D721Med (cell line): Measurements from ENCODE around the gene CACNA2D2.
A peak's percentile ranks its signal among the peaks of the same experiment; 100 is the strongest.

Source experiments
- DNase-seq: peaks from one replicate; pipeline ENCODE4 v3.0.0; 2011; ENCODE audit warnings: low spot score; ENCODE audit not compliant: insufficient read length
- FAIRE-seq: peaks from 2 replicates; lab custom pipeline; 2011; peaks lifted over from hg19 to GRCh38; lab: Jason Lieb, UNC
- TF ChIP-seq, protein P1 (sequence below): IDR thresholded peaks from 2 replicates; pipeline ENCODE4 v1.5.1; 2012; ENCODE audit warnings: mild to moderate bottlenecking, control low read depth; ENCODE audit not compliant: insufficient read depth; ENCODE audit errors: missing control alignments

The CACNA2D2 gene

DNA sequence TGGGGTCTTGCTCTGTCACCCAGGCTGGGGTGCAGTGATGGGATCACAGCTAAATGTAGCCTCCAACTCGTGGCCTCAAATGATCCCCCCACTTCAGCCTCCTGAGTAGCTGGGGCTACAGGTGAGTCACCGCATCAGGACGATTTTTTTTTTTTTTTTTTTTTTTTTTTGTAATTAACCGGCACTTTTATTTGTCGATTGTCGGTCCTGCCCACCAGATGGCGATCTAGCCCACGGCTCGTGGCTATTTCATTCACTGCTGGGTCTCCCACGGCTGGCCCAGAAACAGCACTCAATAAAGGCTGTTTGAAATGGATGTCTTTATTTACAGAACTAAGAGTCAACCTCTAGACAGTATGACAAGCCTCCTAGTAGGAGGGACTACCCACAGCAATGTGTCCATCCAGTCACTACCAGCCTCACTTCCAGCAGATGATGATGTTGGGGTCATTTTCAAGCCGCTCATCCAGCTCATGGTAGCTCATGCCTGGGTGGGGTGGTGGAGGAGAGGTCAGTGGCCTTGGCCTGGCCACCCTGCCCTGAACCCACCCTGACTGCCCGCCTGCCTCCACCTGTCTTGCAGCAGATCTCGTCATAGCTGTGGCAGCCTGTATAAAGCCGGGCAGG is 156.1 kb downstream of the CACNA2D2 start:
- DNase-seq (peak; percentile 66), FAIRE-seq (no peak)
- TF ChIP-seq, protein P1, sequence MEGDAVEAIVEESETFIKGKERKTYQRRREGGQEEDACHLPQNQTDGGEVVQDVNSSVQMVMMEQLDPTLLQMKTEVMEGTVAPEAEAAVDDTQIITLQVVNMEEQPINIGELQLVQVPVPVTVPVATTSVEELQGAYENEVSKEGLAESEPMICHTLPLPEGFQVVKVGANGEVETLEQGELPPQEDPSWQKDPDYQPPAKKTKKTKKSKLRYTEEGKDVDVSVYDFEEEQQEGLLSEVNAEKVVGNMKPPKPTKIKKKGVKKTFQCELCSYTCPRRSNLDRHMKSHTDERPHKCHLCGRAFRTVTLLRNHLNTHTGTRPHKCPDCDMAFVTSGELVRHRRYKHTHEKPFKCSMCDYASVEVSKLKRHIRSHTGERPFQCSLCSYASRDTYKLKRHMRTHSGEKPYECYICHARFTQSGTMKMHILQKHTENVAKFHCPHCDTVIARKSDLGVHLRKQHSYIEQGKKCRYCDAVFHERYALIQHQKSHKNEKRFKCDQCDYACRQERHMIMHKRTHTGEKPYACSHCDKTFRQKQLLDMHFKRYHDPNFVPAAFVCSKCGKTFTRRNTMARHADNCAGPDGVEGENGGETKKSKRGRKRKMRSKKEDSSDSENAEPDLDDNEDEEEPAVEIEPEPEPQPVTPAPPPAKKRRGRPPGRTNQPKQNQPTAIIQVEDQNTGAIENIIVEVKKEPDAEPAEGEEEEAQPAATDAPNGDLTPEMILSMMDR: peak; percentile 59

DNA sequence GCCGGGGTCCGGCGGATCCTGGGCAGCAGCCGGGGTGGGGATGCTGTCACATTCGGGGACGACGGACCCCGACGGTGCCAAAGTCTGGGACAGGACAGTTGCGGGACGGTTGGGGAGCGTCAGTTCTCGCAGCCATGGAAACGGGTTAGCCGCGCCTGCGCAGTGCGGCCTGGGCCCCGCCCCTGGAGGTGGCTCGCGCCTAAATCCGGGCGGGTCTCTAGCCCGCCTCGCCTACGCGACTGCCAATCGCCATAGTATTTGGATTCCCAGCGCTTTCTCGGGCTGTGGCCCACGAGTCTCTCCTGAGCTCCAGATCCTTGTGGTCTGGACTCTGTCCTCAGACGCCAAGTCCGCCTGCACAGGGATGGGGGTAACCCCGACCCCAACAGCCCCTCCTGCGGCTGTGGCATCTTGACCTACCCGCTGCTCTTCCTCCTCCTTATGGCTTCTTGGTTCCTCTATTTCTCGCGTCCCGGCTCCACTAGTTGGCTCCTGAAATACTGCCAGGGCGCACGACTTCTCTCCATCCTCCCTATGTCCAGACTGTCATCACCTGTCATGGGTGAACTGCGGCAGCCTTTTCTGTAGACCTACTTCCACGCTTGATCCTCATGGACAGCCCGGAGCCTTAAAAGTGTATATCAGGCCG is 157.7 kb downstream of the CACNA2D2 start, which contains the start of gene ZMYND10:
Gene ZMYND10 (minus strand): TSS at position 147 of the 649 bp plus-strand sequence. CDS start 153 bp downstream, outside the sequence.
- DNase-seq (peak; percentile 81), FAIRE-seq (no peak)
- TF ChIP-seq, protein P1: no peak

DNA sequence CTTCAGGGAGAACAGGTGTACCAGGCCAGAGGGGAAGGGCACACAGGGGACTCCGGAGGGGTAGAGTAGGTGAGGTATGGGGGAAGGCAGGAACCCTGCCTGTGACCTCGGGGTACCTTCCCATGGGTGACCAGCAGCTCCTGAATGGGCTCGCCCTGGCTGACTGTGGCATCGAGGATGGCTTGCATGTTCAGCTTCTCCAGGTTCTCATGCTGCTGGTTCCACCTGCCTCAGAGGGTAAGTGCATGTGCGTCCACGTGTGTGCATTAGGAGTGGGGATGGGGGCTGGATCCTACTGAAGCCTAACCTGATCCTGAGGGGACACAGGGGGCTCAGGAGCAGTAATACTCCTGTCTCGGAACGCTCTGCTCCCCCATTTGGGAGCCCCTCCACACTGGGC is 158.4 kb downstream of the CACNA2D2 start:
- TF ChIP-seq, protein P1: no peak
- DNase-seq: no peak
- no peak for FAIRE-seq

DNA sequence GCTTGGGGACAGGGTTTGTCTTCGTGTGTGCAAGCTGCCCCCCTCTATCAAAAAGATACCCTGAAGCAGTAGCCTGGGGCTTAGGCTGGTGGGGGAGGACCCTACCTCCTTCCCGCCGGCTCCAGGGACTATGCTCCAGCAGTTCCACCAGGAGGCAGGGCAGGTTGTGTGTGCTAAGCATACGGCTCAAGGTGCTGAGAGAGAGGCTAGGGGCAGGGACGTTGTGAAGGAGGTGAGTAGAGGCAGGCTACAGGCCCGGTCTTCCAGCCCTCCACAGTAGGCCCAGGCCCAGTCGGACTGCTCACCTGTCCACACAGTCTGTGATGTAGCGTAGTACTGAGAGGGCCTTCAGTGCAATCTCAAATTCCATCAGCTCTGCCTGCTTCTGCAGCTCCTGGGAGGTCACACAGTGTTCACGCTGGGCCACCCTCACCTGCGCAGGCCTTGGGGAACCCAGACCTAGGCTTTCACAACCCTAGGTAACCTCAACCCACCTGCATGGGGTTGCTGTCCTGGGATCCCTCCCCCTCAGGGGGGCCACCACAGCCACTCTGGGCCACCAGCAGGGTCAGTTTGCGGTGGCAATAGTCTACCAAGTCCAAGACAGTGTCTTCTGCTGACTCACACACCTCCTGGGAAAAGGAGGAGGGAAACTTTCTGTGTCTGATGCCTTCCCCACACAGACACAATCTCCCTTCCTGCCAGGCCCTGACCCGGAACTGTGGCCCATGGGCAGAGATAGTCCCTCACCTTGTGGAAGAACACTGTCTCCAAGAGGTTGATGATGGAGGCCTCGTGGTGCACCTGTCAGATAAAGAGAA is 160.4 kb downstream of the CACNA2D2 start:
- TF ChIP-seq, protein P1: no peak
- no peak for DNase-seq

DNA sequence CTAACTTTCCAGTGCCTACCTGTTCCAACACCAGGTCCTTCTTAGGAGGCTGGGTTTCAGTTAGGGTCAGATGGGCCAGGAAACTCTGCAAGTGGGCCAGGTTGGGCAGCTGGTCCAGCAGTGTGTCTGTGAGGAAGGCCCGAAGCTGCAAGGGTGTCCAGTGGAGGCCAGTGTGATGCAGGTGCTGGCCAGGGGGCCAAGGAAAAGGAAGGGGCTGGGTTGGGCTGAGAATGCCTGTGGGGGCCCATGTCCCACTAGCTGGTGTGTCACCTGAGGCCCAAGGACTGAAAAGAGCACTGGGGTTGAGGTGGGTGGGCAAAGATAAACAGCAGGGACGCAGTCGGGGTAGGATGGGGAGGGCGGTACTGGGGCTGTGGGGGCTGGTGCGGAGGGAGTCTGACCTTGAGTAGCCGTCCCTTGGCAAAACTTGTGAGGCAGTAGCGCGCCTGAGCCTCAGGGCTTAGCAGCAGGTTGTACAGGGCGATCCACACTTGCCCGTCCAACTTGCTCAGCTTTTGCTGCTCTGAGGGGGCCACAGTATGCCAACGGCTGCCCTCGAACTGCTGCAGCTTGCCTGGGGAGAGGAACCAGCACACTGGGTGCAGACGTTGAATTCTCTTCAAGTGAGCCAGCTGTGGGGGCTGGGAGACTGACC is 161.3 kb downstream of the CACNA2D2 start:
- no peak for FAIRE-seq
- TF ChIP-seq, protein P1: no peak

More for the DNA sequence above, 160.4 kb downstream of the CACNA2D2 start:
- no peak for FAIRE-seq

DNA sequence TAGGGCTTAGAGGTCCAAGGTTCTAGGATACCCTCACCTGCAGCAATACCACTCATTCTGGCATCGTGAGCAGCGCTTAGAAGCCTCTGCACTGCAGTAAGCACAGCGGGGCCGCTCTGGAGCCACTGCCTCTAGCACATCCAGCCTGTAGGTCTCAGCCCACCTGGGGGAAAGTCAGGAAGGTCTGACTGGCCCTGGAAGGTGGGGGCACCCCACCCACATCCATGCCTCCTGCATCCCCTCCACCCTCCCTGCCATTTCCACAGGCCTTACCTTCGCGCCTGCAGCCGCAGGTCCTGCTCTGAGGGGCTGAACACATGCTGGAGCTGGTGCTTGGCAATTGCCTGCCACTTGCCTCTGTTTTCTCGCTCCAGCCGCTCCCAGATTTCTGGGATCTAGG is 161.9 kb downstream of the CACNA2D2 start:
- FAIRE-seq: no peak
- no peak for DNase-seq
- TF ChIP-seq, protein P1: no peak

More for the DNA sequence above, 161.3 kb downstream of the CACNA2D2 start:
- DNase-seq: no peak
